ENCODE results near the gene LURAP1L.

LURAP1L gene

DNA sequence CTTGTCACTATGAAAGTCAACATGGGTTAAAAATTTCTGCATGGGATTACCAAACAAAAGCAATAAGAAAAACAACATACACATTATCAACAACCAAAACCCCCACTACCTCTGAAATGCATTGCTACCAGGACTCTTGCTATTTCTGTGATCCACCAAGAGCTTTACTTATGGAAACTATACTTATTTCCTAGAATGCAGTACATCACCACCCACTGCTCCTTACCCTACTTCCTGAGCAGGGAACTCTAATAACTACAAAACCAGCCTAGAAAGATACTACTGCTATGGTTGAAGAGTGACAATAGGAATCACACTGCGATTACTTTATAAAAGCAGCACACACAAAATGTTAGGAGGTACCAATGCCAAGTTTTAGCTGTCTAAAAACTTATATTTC lies 22.2 kb downstream of the LURAP1L start:
- H3K27ac ChIP-seq (ENCODE audit: low read depth, low read length), result no peak overlapping the region
- WGBS (ENCODE audit: extremely low coverage, insufficient coverage, low lambda C conversion rate), result no CpG with 5 or more reads among the region's 1 CpG

GRCh38 chr9:12798066-12798770 lies 23.4 kb downstream of the LURAP1L start:
- Histone ChIP-seq H3K23ac (ENCODE audit: low read length) (no peak overlapping the region), H2BK120ac (ENCODE audit: low read depth, low read length) (no peak overlapping the region), H3K56ac (ENCODE audit: low read length) (no peak overlapping the region), H3K4ac (ENCODE audit: low read depth, low read length) (no peak overlapping the region), H3K79me2 (ENCODE audit: control insufficient read depth, insufficient read depth, low read length) (no peaks in the 10 kb centered on the region), H3K18ac (ENCODE audit: low read length) (no peak overlapping the region), H3K9ac (ENCODE audit: low read length) (no peak overlapping the region), H3K4me1 (ENCODE audit: control insufficient read depth, low read depth, low read length) (no peaks in the 10 kb centered on the region), H4K8ac (ENCODE audit: low read depth, low read length) (no peak overlapping the region), H3K4me3 (ENCODE audit: low read length) (no peak overlapping the region), H4K5ac (ENCODE audit: low read length) (no peak overlapping the region), H2BK5ac (ENCODE audit: low read length) (no peak overlapping the region), H3K36me3 (ENCODE audit: control insufficient read depth, insufficient read depth, low read length) (no peaks in the 10 kb centered on the region), H2BK15ac (replicated peaks; ENCODE audit: low read depth) (no peak overlapping the region), H3K4me2 (ENCODE audit: low read length) (no peak overlapping the region), H3K27me3 (ENCODE audit: insufficient read depth, low read length, poor library complexity) (no peaks in the 10 kb centered on the region), H3K27ac (ENCODE audit: low read depth, low read length) (no peak overlapping the region), H3K79me1 (ENCODE audit: low read length) (no peaks in the 10 kb centered on the region), H2AK5ac (ENCODE audit: low read length) (no peak overlapping the region)
- DNase-seq, result no peak
- no CpG with 5 or more reads among the region's 1 CpG for WGBS (ENCODE audit: extremely low coverage, insufficient coverage, low lambda C conversion rate)

More for the DNA sequence above, 22.2 kb downstream of the LURAP1L start:
- Histone ChIP-seq H3K9ac (ENCODE audit: low read length) (no peak overlapping the region), H3K4me1 (ENCODE audit: control insufficient read depth, low read depth, low read length) (no peaks in the 10 kb centered on the region), H4K5ac (ENCODE audit: low read length) (no peak overlapping the region), H4K8ac (ENCODE audit: low read depth, low read length) (no peak overlapping the region), H2BK5ac (ENCODE audit: low read length) (no peak overlapping the region), H2BK120ac (ENCODE audit: low read depth, low read length) (no peak overlapping the region), H3K79me2 (ENCODE audit: control insufficient read depth, insufficient read depth, low read length) (no peaks in the 10 kb centered on the region), H3K4me3 (ENCODE audit: low read length) (no peak overlapping the region), H3K79me1 (ENCODE audit: low read length) (no peaks in the 10 kb centered on the region), H3K18ac (ENCODE audit: low read length) (no peak overlapping the region), H3K36me3 (ENCODE audit: control insufficient read depth, insufficient read depth, low read length) (no peaks in the 10 kb centered on the region), H3K23ac (ENCODE audit: low read length) (no peak overlapping the region), H2BK15ac (replicated peaks; ENCODE audit: low read depth) (no peak overlapping the region), H3K4ac (ENCODE audit: low read depth, low read length) (no peak overlapping the region), H3K27me3 (ENCODE audit: insufficient read depth, low read length, poor library complexity) (no peaks in the 10 kb centered on the region), H2AK5ac (ENCODE audit: low read length) (no peak overlapping the region), H3K4me2 (ENCODE audit: low read length) (no peak overlapping the region), H3K56ac (ENCODE audit: low read length) (no peak overlapping the region)
- no peak for DNase-seq

GRCh38 chr9:12801187-12801586 lies 26.4 kb downstream of the LURAP1L start:
- Histone ChIP-seq H2BK15ac (replicated peaks; ENCODE audit: low read depth) (no peak overlapping the region), H3K36me3 (ENCODE audit: control insufficient read depth, insufficient read depth, low read length) (no peaks in the 10 kb centered on the region), H3K27ac (ENCODE audit: low read depth, low read length) (no peak overlapping the region), H3K18ac (ENCODE audit: low read length) (no peak overlapping the region), H2BK120ac (ENCODE audit: low read depth, low read length) (no peak overlapping the region), H3K79me2 (ENCODE audit: control insufficient read depth, insufficient read depth, low read length) (no peaks in the 10 kb centered on the region), H3K4ac (ENCODE audit: low read depth, low read length) (no peak overlapping the region), H3K79me1 (ENCODE audit: low read length) (no peaks in the 10 kb centered on the region), H3K4me3 (ENCODE audit: low read length) (no peak overlapping the region), H4K5ac (ENCODE audit: low read length) (no peak overlapping the region), H3K23ac (ENCODE audit: low read length) (no peak overlapping the region), H3K9ac (ENCODE audit: low read length) (no peak overlapping the region), H4K8ac (ENCODE audit: low read depth, low read length) (no peak overlapping the region), H2BK5ac (ENCODE audit: low read length) (no peak overlapping the region), H3K56ac (ENCODE audit: low read length) (no peak overlapping the region), H3K4me2 (ENCODE audit: low read length) (no peak overlapping the region), H3K4me1 (ENCODE audit: control insufficient read depth, low read depth, low read length) (no peaks in the 10 kb centered on the region), H3K27me3 (ENCODE audit: insufficient read depth, low read length, poor library complexity) (no peaks in the 10 kb centered on the region), H2AK5ac (ENCODE audit: low read length) (no peak overlapping the region)
- WGBS (ENCODE audit: extremely low coverage, insufficient coverage, low lambda C conversion rate), result 100% methylated on average over 1 of the region's 2 CpGs
- no peak for DNase-seq

DNA sequence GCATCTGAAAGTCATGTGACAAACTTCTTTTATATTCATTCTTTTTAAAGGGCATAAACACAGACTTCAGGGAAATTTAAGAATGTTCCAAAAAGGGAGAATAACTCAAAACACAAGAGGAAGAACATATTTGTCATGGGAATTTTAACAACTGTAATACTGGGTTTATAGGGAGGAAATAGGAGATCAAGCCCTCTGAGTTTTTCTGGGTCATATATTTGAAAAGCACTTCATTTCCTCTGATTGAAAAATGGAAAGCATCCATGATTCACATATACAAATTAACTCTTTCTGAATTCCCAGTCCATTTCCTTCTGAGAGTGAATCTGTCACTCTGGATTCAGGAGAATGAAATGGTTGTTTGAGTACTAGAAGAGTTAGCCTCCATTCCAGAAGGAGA lies 26.8 kb downstream of the LURAP1L start:
- Histone ChIP-seq H3K4me3 (ENCODE audit: low read length) (no peak overlapping the region), H3K18ac (ENCODE audit: low read length) (no peak overlapping the region), H3K36me3 (ENCODE audit: control insufficient read depth, insufficient read depth, low read length) (no peaks in the 10 kb centered on the region), H3K79me2 (ENCODE audit: control insufficient read depth, insufficient read depth, low read length) (no peaks in the 10 kb centered on the region), H3K4me2 (ENCODE audit: low read length) (no peak overlapping the region), H2BK15ac (replicated peaks; ENCODE audit: low read depth) (no peak overlapping the region), H3K9ac (ENCODE audit: low read length) (no peak overlapping the region), H3K4ac (ENCODE audit: low read depth, low read length) (no peak overlapping the region), H2BK5ac (ENCODE audit: low read length) (no peak overlapping the region), H2BK120ac (ENCODE audit: low read depth, low read length) (no peak overlapping the region), H4K5ac (ENCODE audit: low read length) (no peak overlapping the region), H2AK5ac (ENCODE audit: low read length) (no peak overlapping the region), H3K79me1 (ENCODE audit: low read length) (no peaks in the 10 kb centered on the region), H3K27ac (ENCODE audit: low read depth, low read length) (no peak overlapping the region), H3K56ac (ENCODE audit: low read length) (no peak overlapping the region), H3K23ac (ENCODE audit: low read length) (no peak overlapping the region), H3K27me3 (ENCODE audit: insufficient read depth, low read length, poor library complexity) (no peaks in the 10 kb centered on the region), H4K8ac (ENCODE audit: low read depth, low read length) (no peak overlapping the region), H3K4me1 (ENCODE audit: control insufficient read depth, low read depth, low read length) (no peaks in the 10 kb centered on the region)
- no peak for DNase-seq

GRCh38 chr9:12802093-12802492 lies 27.3 kb downstream of the LURAP1L start:
- Histone ChIP-seq H3K4me1 (ENCODE audit: control insufficient read depth, low read depth, low read length) (no peaks in the 10 kb centered on the region), H3K4me3 (ENCODE audit: low read length) (no peak overlapping the region), H3K36me3 (ENCODE audit: control insufficient read depth, insufficient read depth, low read length) (no peaks in the 10 kb centered on the region), H3K56ac (ENCODE audit: low read length) (no peak overlapping the region), H4K8ac (ENCODE audit: low read depth, low read length) (no peak overlapping the region), H2BK5ac (ENCODE audit: low read length) (no peak overlapping the region), H3K79me1 (ENCODE audit: low read length) (no peaks in the 10 kb centered on the region), H3K27me3 (ENCODE audit: insufficient read depth, low read length, poor library complexity) (no peaks in the 10 kb centered on the region), H3K23ac (ENCODE audit: low read length) (no peak overlapping the region), H2BK15ac (replicated peaks; ENCODE audit: low read depth) (no peak overlapping the region), H3K18ac (ENCODE audit: low read length) (no peak overlapping the region), H2BK120ac (ENCODE audit: low read depth, low read length) (no peak overlapping the region), H3K4me2 (ENCODE audit: low read length) (no peak overlapping the region), H4K5ac (ENCODE audit: low read length) (no peak overlapping the region), H2AK5ac (ENCODE audit: low read length) (no peak overlapping the region), H3K27ac (ENCODE audit: low read depth, low read length) (no peak overlapping the region), H3K4ac (ENCODE audit: low read depth, low read length) (no peak overlapping the region), H3K9ac (ENCODE audit: low read length) (no peak overlapping the region), H3K79me2 (ENCODE audit: control insufficient read depth, insufficient read depth, low read length) (no peaks in the 10 kb centered on the region)
- no CpG with 5 or more reads among the region's 1 CpG for WGBS (ENCODE audit: extremely low coverage, insufficient coverage, low lambda C conversion rate)
- no peak for DNase-seq

- WGBS (ENCODE audit: extremely low coverage, insufficient coverage, low lambda C conversion rate), result no CpG with 5 or more reads among the region's 1 CpG
- no peak overlapping the region for H2AK5ac ChIP-seq (ENCODE audit: low read length)
- H3K79me1 ChIP-seq (ENCODE audit: low read length), result no peaks in the 10 kb centered on the region
- no peaks in the 10 kb centered on the region for H3K4me1 ChIP-seq (ENCODE audit: control insufficient read depth, low read depth, low read length)
- H3K4me3 ChIP-seq (ENCODE audit: low read length), result no peak overlapping the region
- no peak overlapping the region for H3K23ac ChIP-seq (ENCODE audit: low read length)
- H2BK15ac ChIP-seq (replicated peaks; ENCODE audit: low read depth), result no peak overlapping the region
- no peak overlapping the region for H2BK5ac ChIP-seq (ENCODE audit: low read length)
- H3K79me2 ChIP-seq (ENCODE audit: control insufficient read depth, insufficient read depth, low read length), result no peaks in the 10 kb centered on the region
- H4K8ac ChIP-seq (ENCODE audit: low read depth, low read length), result no peak overlapping the region
- no peak overlapping the region for H2BK120ac ChIP-seq (ENCODE audit: low read depth, low read length)
- H3K18ac ChIP-seq (ENCODE audit: low read length), result no peak overlapping the region
- no peak overlapping the region for H3K9ac ChIP-seq (ENCODE audit: low read length)
- H4K5ac ChIP-seq (ENCODE audit: low read length), result no peak overlapping the region
- no peak overlapping the region for H3K4me2 ChIP-seq (ENCODE audit: low read length)
- DNase-seq, result no peak
- H3K27ac ChIP-seq (ENCODE audit: low read depth, low read length), result no peak overlapping the region
- no peaks in the 10 kb centered on the region for H3K36me3 ChIP-seq (ENCODE audit: control insufficient read depth, insufficient read depth, low read length)
- no peak overlapping the region for H3K56ac ChIP-seq (ENCODE audit: low read length)
- H3K4ac ChIP-seq (ENCODE audit: low read depth, low read length), result no peak overlapping the region
- no peaks in the 10 kb centered on the region for H3K27me3 ChIP-seq (ENCODE audit: insufficient read depth, low read length, poor library complexity)
Measured at GRCh38 chr9:12808569-12808968, 33.7 kb downstream of the LURAP1L start.
